ENCODE data around the gene DIDO1.

DNA sequence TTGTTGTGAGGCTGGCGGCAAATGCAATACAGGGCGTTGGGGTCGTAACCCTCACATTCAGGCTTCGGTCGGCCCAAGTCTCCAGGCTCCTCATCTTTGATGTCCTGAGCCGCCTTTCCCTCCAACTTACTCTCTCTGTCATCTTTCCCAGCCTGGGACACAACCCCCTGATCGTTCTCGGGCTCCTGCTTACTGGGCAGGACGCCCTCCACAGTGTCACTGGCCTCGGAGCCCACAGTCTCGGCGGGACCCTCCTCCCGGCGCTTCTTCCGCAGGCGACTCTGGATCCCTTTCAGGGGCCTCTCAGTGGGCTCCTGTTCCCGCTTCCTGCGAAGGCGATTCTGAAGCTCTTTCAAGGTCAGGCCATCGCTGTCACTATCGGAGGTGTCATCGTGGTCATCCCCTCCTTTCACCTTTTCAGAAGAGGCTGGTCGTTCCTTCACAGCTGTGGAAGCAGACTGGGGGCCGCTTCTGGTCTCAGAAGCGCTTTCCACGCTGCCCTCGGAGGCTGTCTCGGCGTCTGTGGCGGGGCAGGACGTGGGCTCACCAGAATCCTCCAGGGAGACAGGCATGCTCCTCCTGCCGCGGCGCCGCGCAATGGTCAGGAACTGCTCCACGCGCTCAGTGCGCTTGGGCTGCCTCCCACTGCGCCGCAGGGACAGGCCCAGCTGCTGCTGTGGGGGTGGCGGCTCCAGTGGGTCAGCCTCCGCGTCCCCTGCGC is 15.4 kb downstream of the DIDO1 start:
- TF ChIP-seq CTCF (IDR thresholded peaks at IDR 0.05 in 4 of 5, conservative IDR thresholded peaks at IDR 0.05 in 1 of 5) = no peak
- no peak for TF ChIP-seq POLR2A (IDR thresholded peaks at IDR 0.05)

Measured in gastrocnemius medialis (tissue), 4 donors.